OCI-LY1 (cell line): ENCODE data around the gene FANK1.

Experiments
- CTCF ChIP-seq: fragments of 200-600 bp; sonication (generic), shearing (Covaris generic); IDR thresholded peaks from 2 replicates; pipeline ENCODE4 v1.5.1; 2017; ENCODE audit warnings: mild to moderate bottlenecking, antibody characterized with exemption, low read length, moderate library complexity, mixed read lengths
- EZH2 ChIP-seq: fragments of 200-600 bp; sonication (generic), shearing (Covaris generic); IDR thresholded peaks from 2 replicates; pipeline ENCODE4 v1.8.0; 2017; ENCODE audit warnings: borderline replicate concordance, mixed run types, mild to moderate bottlenecking, antibody characterized with exemption, low read length, moderate library complexity, mixed read lengths

GRCh38 chr10:125933693-125934092 lies 37.3 kb downstream of the FANK1 start:
- TF ChIP-seq CTCF, result no peak
- no peak for TF ChIP-seq EZH2
